Right hindlimb (tissue), 1 donor: Measurements from ENCODE around the gene CYP46A1.
A peak's percentile ranks its signal among the peaks of the same experiment; 100 is the strongest.

Experiments used
- DNase-seq: peaks from one replicate; pipeline ENCODE4 v3.0.0-alpha.2; 2018

Gene CYP46A1

DNA sequence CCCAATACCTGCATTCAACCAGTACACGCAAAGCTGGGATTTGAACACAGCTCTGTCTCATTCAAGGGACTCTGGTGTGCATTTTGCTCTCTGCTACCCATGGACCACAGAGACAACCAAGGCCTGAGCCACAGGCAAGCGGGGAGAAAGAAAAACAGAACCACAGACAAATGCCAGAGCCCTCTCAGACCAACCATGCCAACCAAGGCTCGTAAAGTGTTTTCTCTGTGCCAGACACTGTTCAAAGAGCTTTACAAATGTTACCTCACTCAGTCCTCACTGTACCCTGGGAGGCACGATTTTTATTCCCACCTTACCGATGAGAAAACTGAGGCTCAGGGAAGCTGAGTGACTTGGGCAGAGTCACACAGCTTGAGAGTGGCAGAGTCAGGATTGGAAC is 76.7 kb downstream of the CYP46A1 start:
- peak; percentile 5 for DNase-seq

DNA sequence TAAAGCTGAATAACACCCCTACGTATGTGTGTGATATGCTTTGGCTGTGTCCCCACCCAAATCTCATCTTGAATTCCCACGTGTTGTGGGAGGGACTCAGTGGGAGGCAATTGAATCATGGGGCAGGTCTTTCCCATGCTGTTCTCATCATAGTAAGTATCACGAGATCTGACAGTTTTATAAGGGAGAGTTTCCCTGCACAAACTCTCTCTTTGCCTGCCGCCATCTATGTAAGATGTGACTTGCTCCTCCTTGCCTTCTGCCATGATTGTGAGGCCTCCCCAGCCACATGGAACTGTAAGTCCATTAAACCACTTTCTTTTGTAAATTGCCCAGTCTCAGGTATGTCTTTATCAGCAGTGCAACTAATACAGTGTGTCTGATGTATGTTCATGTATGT is 78.8 kb downstream of the CYP46A1 start:
- DNase-seq, result peak; percentile 4

DNA sequence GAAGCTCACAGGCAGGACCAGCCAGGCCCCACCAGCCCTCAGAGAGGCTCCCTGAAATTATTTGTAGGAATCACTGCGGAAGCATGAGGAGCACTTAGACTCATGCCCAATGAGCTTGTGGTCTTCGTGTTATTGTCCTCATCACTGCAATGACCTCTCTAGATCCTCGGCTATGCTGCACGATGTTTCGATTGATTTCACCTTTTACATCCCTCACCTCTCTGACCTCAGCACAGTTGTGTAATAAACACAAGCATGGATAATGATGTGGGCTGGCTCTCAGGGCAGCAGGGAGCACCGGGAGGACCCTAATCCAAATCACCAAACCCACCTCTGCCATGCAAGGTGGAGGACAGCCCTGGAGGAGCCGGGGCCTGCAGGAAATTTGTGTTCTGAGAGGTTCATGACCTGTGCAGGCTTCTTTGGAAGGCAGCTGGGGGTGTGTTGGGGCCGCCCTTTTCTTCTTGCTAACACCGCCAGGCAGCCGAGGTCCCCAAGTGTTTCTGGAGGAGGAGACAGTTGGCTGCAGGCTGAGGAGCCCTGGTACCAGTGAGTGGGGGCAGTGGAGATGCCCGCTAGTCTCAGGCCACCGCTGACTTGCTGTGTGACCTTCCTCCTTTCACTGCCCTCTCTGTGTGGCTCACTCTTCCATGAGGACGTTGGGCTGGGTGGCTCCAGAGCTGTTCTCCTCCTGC is 79.6 kb downstream of the CYP46A1 start:
- peak; percentile 8 for DNase-seq

DNA sequence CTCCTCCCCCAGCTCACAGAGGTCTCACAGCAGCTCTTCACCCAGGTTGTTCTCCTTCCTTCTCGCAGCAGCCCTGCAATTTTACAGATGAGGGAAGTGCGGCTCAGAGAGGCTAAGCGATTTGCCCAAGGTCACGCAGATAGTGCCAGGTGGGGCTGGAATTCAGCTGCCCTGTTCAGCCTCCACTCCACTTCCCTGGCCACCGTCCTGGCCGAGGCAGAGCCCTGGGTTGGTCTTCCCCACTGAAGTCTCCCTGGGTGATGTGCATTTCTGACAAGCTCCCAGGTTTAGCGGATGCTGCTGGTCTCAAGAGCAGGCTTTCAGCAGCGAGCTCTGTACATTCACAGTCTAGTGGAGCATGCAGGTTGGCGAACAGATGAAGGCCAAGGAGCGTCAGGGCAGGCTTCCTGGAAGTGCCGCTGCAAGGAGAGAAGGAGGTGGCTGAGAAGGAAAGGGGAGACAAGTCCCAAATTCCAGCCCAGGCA is 80.2 kb downstream of the CYP46A1 start:
- peak; percentile 14 for DNase-seq

GRCh38 chr14:99768381-99768780 is 84.3 kb downstream of the CYP46A1 start:
- DNase-seq, result peak; percentile 48

DNA sequence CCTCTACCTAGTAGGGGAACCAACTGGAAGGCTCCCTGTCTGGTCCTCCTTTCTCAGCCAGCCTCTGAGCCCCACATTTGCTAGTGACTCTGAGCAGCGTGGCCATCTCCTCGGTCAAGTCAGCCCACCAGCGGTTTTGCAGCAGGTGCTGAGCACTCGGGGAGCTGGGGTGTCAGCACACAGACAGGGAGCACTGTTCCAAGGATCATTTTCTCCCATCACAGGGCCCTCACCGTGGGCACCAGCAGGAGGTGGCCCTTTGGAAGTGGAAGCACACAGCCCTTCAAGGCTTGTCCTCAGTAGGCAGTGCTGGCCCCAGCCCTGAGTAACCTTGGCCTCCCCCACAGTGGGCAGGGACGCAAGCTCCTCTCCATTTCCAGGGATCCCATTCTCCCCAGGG is 85.0 kb downstream of the CYP46A1 start:
- DNase-seq, result peak; percentile 10

- peak; percentile 7 for DNase-seq
Measured at GRCh38 chr14:99769799-99770198, 85.7 kb downstream of the CYP46A1 start.

DNA sequence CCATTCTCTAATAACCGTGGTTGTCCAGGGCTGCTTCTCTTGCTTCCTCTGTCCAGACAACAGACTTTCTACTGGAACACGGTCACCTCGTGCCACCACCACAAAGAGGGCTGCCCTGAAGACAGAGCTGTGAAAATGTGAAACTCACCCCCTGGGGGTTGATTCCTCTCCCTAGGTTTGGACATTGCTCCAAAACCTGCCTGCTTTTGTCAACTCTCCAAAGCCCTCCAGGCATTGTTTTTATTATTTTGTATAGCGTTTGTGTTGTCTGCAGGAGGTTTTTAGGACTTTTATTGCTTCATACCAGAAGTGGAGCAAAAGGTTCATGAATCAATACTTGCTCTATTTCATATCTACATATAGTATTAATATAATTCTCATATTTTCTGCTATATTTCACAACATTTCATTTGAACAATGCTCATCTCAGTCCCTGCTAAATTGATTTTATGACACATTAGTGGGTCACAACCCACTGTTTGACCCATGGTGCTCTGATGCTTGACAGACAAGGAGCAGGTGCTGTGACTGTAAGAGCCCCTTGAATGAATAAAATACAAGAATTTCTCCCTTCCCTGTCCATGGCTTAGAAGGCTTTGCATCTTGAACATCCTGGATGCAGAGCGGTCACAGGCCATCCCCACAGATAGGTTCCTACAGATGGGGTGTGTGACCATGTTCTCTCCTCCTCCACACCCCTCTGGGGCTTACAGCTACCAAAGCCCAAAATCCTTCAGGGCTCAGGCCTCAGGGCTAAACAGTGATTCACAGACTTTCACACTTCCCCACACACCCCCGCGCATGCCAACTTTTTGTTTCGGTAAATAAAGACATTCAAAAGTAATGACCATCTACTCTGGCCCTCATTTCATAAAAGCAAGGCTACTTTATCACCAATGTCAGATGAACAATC is 88.5 kb downstream of the CYP46A1 start:
- peak; percentile 23 for DNase-seq

- DNase-seq, result no peak
Measured at GRCh38 chr14:99773521-99774497, 89.7 kb downstream of the CYP46A1 start.

DNA sequence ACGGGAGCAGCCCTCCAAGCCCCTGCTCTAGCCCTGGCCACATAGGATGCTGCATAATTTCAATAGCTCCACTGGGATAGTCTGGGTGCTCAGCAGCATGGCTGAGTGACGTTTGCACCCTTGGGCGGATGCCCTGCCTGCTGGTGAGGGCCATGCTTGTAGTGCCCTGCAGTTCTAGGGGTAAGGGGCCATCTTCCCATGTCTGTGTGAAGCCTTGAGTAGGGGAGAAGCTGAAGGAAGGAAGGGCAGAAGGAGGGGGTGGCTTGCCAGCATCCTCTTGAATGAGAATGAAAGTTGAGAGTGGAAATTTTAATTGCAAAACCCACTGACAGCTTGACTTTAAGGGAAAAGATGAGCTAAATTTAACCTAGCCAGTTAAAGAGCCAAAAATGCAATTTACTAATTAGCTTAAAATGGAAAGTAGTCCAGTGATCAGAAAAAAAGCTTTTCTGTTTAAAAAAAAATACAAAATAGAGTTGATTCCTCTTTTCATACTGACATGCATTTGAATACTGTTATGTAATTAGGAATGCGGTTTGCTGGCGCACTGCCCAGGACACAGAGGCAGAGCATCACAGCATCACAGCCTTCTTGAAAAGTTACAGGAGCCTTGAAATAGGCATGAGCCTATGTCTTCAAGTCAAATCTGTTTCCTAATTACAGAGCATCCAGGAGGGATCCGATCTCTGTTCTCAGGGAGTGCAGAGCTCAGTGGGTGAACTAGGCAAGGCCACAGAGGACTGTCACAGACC is 90.6 kb downstream of the CYP46A1 start:
- DNase-seq, result peak; percentile 71

- no peak for DNase-seq
Measured at GRCh38 chr14:99775351-99775750, 91.3 kb downstream of the CYP46A1 start.
